ENCODE data around the gene CSF2RB.

The CSF2RB gene

GRCh38 chr22:36935694-36936093 lies 22.3 kb downstream of the CSF2RB start:
- Mint-ChIP-seq H3K4me1 (no peaks in the 10 kb centered on the region), H3K36me3 (no peaks in the 10 kb centered on the region), H3K27me3 (no peaks in the 10 kb centered on the region), H3K27ac (no peak overlapping the region), H3K9me3 (no peaks in the 10 kb centered on the region), H3K4me3 (no peak overlapping the region)

- Mint-ChIP-seq H3K36me3 (no peaks in the 10 kb centered on the region), H3K27me3 (no peaks in the 10 kb centered on the region), H3K27ac (peak overlapping the region; percentile 46), H3K9me3 (no peaks in the 10 kb centered on the region), H3K4me1 (no peaks in the 10 kb centered on the region), H3K4me3 (no peak overlapping the region)
These were observed 23.1 kb downstream of the CSF2RB start for GRCh38 chr22:36936362-36937116.

- Mint-ChIP-seq H3K36me3 (no peaks in the 10 kb centered on the region), H3K4me3 (no peak overlapping the region)
These were observed 24.0 kb downstream of the CSF2RB start for GRCh38 chr22:36937319-36938027.

GRCh38 chr22:36938028-36938425 lies 24.6 kb downstream of the CSF2RB start:
- Mint-ChIP-seq H3K36me3 (no peaks in the 10 kb centered on the region), H3K4me3 (no peak overlapping the region), H3K9me3 (no peaks in the 10 kb centered on the region), H3K27me3 (no peaks in the 10 kb centered on the region), H3K4me1 (no peaks in the 10 kb centered on the region), H3K27ac (no peak overlapping the region)

More at GRCh38 chr22:36937319-36938027, 24.0 kb downstream of the CSF2RB start:
- Mint-ChIP-seq H3K9me3 (no peaks in the 10 kb centered on the region), H3K27ac (no peak overlapping the region), H3K4me1 (no peaks in the 10 kb centered on the region), H3K27me3 (no peaks in the 10 kb centered on the region)

- Mint-ChIP-seq H3K36me3 (no peaks in the 10 kb centered on the region), H3K27me3 (no peaks in the 10 kb centered on the region), H3K4me3 (no peak overlapping the region), H3K4me1 (no peaks in the 10 kb centered on the region), H3K27ac (no peak overlapping the region), H3K9me3 (no peaks in the 10 kb centered on the region)
These were observed 25.5 kb downstream of the CSF2RB start for GRCh38 chr22:36938886-36939285.

GRCh38 chr22:36940676-36941075 lies 27.2 kb downstream of the CSF2RB start:
- H3K4me1 Mint-ChIP-seq = no peaks in the 10 kb centered on the region
- no peaks in the 10 kb centered on the region for H3K27me3 Mint-ChIP-seq
- H3K36me3 Mint-ChIP-seq = no peaks in the 10 kb centered on the region
- H3K4me3 Mint-ChIP-seq = no peak overlapping the region
- no peaks in the 10 kb centered on the region for H3K9me3 Mint-ChIP-seq
- no peak overlapping the region for H3K27ac Mint-ChIP-seq

- Mint-ChIP-seq H3K27me3 (no peaks in the 10 kb centered on the region), H3K4me3 (no peak overlapping the region), H3K36me3 (no peaks in the 10 kb centered on the region), H3K27ac (no peak overlapping the region), H3K4me1 (no peaks in the 10 kb centered on the region), H3K9me3 (no peaks in the 10 kb centered on the region)
These were observed 29.1 kb downstream of the CSF2RB start for GRCh38 chr22:36942556-36942955.

GRCh38 chr22:36946421-36947158 lies 33.2 kb downstream of the CSF2RB start:
- H3K27me3 Mint-ChIP-seq = no peaks in the 10 kb centered on the region
- no peak overlapping the region for H3K27ac Mint-ChIP-seq
- H3K9me3 Mint-ChIP-seq = no peaks in the 10 kb centered on the region

GRCh38 chr22:36948273-36949225 lies 35.1 kb downstream of the CSF2RB start:
- no peak overlapping the region for H3K4me3 Mint-ChIP-seq
- H3K27ac Mint-ChIP-seq = no peak overlapping the region
- no peaks in the 10 kb centered on the region for H3K36me3 Mint-ChIP-seq
- H3K27me3 Mint-ChIP-seq = no peaks in the 10 kb centered on the region
- no peaks in the 10 kb centered on the region for H3K9me3 Mint-ChIP-seq
- H3K4me1 Mint-ChIP-seq = no peaks in the 10 kb centered on the region

More at GRCh38 chr22:36946421-36947158, 33.2 kb downstream of the CSF2RB start:
- Mint-ChIP-seq H3K4me3 (no peak overlapping the region), H3K36me3 (no peaks in the 10 kb centered on the region), H3K4me1 (no peaks in the 10 kb centered on the region)

GRCh38 chr22:36950797-36951590 lies 37.6 kb downstream of the CSF2RB start:
- no peak overlapping the region for H3K4me3 Mint-ChIP-seq
- no peaks in the 10 kb centered on the region for H3K9me3 Mint-ChIP-seq
- peaks cover 3% of the 10 kb centered on the region for H3K27me3 Mint-ChIP-seq
- H3K36me3 Mint-ChIP-seq = no peaks in the 10 kb centered on the region
- H3K27ac Mint-ChIP-seq = no peak overlapping the region
- peaks cover 4% of the 10 kb centered on the region for H3K4me1 Mint-ChIP-seq

GRCh38 chr22:36951746-36952145 lies 38.3 kb downstream of the CSF2RB start:
- H3K9me3 Mint-ChIP-seq = peaks cover 4% of the 10 kb centered on the region
- no peak overlapping the region for H3K27ac Mint-ChIP-seq
- peaks cover 4% of the 10 kb centered on the region for H3K4me1 Mint-ChIP-seq
- H3K36me3 Mint-ChIP-seq = no peaks in the 10 kb centered on the region
- peaks cover 3% of the 10 kb centered on the region for H3K27me3 Mint-ChIP-seq
- no peak overlapping the region for H3K4me3 Mint-ChIP-seq

- Mint-ChIP-seq H3K4me1 (peaks cover 4% of the 10 kb centered on the region), H3K27ac (no peak overlapping the region), H3K4me3 (no peak overlapping the region), H3K27me3 (peaks cover 3% of the 10 kb centered on the region), H3K9me3 (peaks cover 7% of the 10 kb centered on the region), H3K36me3 (no peaks in the 10 kb centered on the region)
These were observed 40.0 kb downstream of the CSF2RB start for GRCh38 chr22:36953239-36954080.

GRCh38 chr22:36954251-36955014 lies 41.0 kb downstream of the CSF2RB start:
- no peak overlapping the region for H3K4me3 Mint-ChIP-seq
- peaks cover 4% of the 10 kb centered on the region for H3K4me1 Mint-ChIP-seq
- H3K9me3 Mint-ChIP-seq = peaks cover 7% of the 10 kb centered on the region
- H3K36me3 Mint-ChIP-seq = peaks cover 2% of the 10 kb centered on the region
- H3K27ac Mint-ChIP-seq = peak overlapping the region; percentile 68
- peaks cover 3% of the 10 kb centered on the region for H3K27me3 Mint-ChIP-seq
